ENCODE results near the gene NXT1.

The NXT1 gene

GRCh38 chr20:23350904-23351838, 580 bp downstream of the NXT1 start:
- in situ Hi-C loops (cut with MboI; ENCODE audit: low pct_unique_long_range_greater_than_20kb, low sequenced_read_pairs), result no loop called here
- DNase-seq, result peak; percentile 50

DNA sequence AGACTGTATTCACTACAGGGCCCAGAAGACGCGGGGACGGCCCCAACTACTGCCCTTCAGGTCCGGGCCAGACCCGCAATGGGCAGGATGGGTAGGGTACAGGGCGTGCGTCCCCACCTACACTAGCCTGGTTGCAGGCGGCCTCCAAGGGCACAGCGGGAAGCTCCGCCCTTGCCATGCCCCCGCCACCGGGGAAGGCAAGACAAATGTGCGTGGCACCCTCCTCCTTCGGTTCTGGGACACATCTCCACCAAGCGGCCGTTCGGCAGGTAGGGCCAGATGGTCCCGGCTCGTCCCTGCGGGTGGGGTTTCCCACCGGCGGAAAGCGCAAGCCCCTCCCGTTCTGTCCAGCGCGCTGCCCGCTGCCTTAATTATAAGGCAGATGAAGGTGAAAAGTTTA, 5.6 kb downstream of the NXT1 start:
- DNase-seq, result no peak
- in situ Hi-C loops (cut with MboI; ENCODE audit: low pct_unique_long_range_greater_than_20kb, low sequenced_read_pairs), result no loop called here

DNA sequence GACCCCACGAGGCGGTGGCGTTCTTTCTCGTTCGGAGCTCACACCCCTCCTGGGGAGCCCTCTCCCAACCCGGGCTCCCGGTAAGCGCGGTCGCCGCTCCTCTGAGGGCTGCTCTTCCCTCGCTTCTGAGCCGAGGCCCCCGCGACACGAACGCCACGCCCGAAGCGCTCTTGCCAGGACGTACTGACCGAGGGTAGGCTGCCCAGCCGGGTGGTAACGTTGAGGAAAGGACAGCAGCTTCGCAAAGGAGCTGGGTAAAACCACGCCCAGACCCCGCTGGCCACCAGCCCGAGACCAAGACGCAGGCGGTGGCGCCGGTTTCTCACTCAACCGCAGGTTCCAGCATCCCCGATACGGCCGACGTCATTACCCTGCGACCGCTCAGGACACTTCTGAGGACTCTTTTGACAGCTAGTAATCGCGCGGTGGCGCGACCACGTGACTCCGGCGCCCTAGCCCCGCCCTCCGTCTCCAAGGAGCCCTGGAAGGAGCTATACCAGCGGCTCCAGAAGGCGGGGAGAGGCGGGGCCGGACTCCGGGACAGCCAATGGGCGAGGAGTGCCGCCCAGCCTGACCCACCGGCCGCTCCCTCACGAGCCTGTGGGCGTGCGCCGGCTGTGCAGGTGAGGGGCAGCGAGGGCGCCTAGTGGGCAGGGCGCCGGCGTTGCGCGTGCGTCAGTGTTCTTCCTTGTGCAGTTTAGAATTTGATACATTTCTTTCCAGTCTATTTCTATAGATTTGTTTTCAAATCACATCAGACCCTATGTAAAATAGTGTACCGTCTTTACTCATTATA, 7.4 kb downstream of the NXT1 start:
- in situ Hi-C loops (cut with MboI; ENCODE audit: low pct_unique_long_range_greater_than_20kb, low sequenced_read_pairs), result no loop called here
- peak; percentile 99 for DNase-seq

GRCh38 chr20:23358563-23358906, 7.9 kb downstream of the NXT1 start:
- DNase-seq, result no peak
- in situ Hi-C loops (cut with MboI; ENCODE audit: low pct_unique_long_range_greater_than_20kb, low sequenced_read_pairs), result no loop called here

- no peak for DNase-seq
- in situ Hi-C loops (cut with MboI; ENCODE audit: low pct_unique_long_range_greater_than_20kb, low sequenced_read_pairs), result no loop called here
These were observed 8.5 kb downstream of the NXT1 start for GRCh38 chr20:23358923-23359593.

DNA sequence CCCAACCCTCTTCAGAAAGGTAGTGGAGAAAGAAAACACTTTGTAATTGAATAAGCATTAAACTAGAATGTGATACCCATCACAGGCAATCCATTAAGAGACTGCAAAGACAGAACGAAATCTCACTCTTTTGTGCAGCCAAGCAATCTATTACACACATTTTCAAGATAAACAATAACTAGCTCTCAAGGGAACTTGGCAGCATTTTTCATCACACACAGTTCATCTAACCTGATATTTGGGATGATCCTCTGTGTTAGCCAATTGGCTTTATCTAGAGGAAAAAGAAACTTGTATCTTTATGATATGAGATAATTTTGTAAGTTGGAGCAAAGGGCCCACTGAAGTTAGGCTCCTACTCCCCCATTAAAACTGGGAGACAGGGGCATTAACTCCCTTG, 9.9 kb downstream of the NXT1 start:
- DNase-seq, result no peak
- in situ Hi-C loops (cut with MboI; ENCODE audit: low pct_unique_long_range_greater_than_20kb, low sequenced_read_pairs), result no loop called here

GRCh38 chr20:23361119-23361475, 10.5 kb downstream of the NXT1 start:
- DNase-seq, result no peak
- in situ Hi-C loops (cut with MboI; ENCODE audit: low pct_unique_long_range_greater_than_20kb, low sequenced_read_pairs), result no loop called here

DNA sequence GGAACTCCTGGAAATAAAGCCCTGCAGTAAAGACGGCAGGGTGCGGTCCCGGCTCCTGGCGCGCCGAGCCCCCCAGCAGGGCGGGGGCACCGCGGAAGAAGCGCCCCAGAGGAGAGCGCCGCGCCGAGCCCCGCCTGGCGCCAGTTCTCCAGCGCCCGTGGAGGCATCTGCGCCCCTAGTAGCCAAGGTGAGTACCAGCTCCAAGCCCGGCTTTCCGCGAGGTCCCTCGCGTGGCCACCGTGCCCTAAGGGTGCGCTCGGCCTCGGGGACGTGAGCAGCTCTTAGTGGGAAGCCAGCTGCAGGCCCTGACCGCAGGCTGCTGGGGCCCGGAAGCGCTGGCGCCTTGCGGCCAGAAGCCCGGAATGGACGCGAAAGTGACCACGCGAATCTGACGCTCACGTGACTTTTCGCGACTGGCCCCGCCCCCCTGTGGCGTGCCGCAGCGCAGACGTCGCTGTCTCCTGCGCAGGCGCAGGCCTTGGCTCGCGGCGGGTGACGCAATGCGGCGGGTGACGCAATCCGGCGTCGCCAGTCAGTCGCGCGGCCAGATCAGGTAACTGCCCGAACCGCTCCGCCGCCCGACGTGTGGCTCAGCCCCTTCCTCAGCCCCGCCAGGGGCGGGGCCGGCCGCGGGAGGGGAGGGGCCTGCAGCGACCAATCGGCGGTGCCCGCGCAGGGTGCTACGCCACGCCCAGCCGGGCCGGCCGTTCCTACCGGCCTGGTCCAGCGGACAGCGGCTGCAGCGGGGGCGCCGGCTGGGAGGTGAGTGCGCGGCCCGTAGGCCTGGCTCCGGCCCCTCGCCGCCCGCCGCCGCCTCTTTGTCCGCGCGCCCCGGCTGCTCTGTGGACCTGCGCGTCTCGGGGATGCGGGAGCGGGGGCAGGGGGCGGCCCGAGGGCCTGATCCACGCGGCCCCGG, 11.1 kb downstream of the NXT1 start, which contains the start of gene GZF1:
Gene GZF1 (plus strand): TSS at position 707 of the 916 bp plus-strand sequence. CDS start 2,202 bp downstream, outside the sequence.
- in situ Hi-C loops (cut with MboI; ENCODE audit: low pct_unique_long_range_greater_than_20kb, low sequenced_read_pairs), result no loop called here
- peak; percentile 97 for DNase-seq

DNA sequence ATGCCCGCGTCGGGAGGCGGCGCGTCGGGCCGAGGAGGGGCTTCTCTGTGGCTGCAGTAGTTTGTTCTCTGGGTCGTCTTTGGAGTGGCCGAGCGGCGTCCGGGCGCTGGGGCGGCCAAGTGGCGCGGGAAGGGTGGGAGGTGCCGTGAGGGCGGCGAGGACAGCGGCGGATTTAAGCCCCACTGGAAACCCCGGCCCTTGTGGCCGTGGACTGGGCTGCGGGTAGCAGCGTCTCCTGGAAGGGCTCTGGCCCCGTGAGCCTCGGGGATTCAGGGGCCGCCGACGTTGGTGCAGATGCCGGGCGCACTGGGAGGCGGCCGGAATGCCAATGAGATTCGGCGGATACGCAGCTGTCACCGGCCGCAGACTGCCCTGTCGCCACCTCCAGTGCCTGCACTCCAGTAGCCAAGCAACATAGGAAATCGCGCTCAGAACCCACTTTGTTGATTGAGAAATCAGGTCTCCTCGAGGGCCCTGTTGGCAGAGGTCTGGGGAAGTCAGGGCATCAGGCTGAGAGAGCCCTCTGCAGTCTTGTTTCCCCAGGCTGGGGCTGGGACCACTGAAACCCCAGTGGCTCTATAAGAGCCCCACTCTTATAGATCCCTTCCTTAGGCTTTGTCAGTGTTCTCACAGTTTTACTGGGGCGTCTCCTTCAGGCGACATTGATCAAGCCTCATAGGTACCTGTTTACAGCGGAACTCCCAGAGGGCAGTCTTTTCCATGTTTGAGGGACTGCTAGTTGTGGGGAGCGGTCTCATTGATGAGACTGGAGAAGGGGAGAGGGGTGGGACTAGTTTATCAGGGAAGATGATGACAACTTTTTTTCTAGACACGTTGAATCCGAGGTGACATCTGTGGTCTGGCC, 12.0 kb downstream of the NXT1 start:
- peak; percentile 43 for DNase-seq
- in situ Hi-C loops (cut with MboI; ENCODE audit: low pct_unique_long_range_greater_than_20kb, low sequenced_read_pairs), result no loop called here

DNA sequence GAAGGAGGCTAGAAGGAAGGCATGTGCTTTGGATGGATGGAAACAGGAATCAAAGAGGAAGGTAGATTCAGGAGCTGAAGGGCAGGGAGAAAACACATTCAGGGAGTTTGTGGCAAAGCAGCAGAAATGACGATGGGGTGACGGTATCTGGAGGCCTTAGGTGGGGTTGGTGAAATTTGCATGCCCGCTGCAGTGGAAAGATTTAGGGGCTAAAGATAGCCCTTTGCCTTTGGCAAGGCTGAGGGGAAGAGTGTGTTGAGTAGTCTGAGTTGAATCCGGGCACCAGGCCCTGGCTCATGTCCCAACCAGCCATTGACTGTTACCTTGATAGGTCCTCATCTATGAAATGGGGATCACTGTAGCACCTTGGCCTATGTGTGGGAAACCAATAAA, 12.7 kb downstream of the NXT1 start:
- in situ Hi-C loops (cut with MboI; ENCODE audit: low pct_unique_long_range_greater_than_20kb, low sequenced_read_pairs), result no loop called here
- DNase-seq, result no peak

- DNase-seq, result no peak
- in situ Hi-C loops (cut with MboI; ENCODE audit: low pct_unique_long_range_greater_than_20kb, low sequenced_read_pairs), result no loop called here
These were observed 15.0 kb downstream of the NXT1 start for GRCh38 chr20:23365390-23366165.

DNA sequence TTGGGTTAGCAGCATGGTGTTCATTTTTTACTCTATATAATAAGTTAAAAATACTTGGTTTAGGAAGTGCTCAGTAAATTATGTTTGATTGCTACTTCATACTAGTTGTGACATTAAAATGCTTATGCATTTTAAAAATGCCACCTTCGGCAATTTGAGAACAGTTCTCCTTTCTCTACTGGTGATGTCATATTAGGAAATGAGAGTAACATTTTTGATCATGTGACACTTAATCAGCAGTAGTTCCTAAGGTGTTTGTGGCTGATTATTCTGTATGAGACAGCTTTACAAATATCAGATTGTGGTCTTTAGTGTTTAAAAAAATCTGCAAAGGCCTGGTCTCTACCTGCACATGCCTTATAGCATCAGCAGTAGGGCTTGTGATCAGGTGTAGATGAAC, 15.8 kb downstream of the NXT1 start:
- DNase-seq, result no peak
- in situ Hi-C loops (cut with MboI; ENCODE audit: low pct_unique_long_range_greater_than_20kb, low sequenced_read_pairs), result no loop called here

DNA sequence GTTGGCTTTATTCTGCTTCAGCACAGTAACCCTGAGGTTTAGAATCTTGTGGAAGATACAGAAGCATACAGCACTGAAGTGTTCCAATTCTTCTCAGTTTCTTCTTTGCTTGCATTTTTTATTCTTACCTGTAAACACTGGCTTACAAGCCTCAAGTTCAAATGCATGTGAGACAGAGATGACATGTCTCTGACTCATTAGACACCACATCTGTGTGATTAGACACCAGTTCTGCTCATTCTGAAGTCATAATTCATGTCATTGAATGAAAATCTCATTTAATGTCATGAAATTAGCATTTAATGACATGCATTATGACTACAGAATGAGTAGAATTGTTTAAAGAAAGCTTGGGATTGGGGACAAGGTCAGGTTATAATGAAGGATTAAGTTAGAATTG, 17.2 kb downstream of the NXT1 start:
- DNase-seq, result no peak
- in situ Hi-C loops (cut with MboI; ENCODE audit: low pct_unique_long_range_greater_than_20kb, low sequenced_read_pairs), result no loop called here

GRCh38 chr20:23368316-23369071, 17.9 kb downstream of the NXT1 start:
- no peak for DNase-seq
- in situ Hi-C loops (cut with MboI; ENCODE audit: low pct_unique_long_range_greater_than_20kb, low sequenced_read_pairs), result no loop called here

DNA sequence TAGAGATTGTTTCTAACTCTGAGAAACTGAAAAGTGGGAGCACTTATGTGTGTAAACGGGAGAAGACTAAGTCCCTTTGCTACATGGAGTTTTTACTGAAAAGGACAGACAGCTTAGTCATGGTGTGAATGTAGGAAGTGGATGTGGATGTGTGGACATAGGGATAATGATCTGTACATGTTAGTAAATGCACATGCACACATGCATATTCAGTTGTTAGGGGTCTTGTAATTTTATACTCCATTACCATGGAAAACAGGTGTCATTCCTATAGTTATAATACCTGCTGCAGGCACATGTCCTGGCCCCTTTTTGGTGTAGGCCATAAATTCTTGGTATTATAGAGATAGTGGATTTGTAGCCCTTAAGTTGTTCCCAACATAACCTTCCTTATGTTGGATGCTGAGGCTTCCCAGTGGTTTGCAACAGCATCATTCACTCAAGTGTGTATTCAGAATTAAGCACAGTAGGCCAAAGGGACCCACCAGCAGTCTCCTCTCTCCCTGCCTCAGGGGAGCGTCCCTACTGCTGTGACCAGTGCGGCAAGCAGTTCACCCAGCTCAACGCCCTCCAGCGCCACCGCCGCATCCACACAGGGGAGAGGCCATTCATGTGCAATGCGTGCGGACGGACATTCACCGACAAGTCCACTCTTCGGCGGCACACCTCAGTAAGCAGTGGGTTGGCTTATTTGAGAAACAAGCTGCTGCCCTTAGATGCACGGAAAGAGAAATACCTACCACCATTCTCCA, 18.7 kb downstream of the NXT1 start:
- DNase-seq, result no peak
- in situ Hi-C loops (cut with MboI; ENCODE audit: low pct_unique_long_range_greater_than_20kb, low sequenced_read_pairs), result no loop called here

DNA sequence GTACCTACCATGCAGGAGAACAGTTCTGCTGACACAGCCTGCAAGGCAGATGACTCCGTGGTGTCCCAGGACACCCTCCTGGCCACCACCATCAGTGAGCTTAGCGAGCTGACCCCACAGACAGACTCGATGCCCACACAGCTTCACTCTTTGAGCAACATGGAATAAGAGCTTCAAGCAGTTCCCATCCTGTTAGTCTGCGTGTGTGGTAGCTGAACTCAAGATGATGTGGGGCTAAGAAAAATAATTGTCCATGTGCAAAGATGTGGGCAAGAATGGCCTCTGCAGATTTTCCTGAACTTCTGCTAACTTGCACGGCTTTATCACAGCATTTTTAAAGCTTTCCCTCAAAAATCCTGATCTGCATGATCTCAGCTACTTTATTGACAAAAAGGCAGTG, 19.7 kb downstream of the NXT1 start:
- no peak for DNase-seq
- in situ Hi-C loops (cut with MboI; ENCODE audit: low pct_unique_long_range_greater_than_20kb, low sequenced_read_pairs), result no loop called here

Data from KBM-7 (cell line).